Testis (tissue), 3 donors: Measurements from ENCODE around the gene SRR. TPM values are rescaled to one million over a fixed set of nuclear protein-coding genes. Genes with fewer than 3 reads are reported as not detected.

Source experiments
- DNase-seq: peaks from one replicate; pipeline ENCODE4 v3.0.0-alpha.2; 2019
- H3K27ac ChIP-seq, 2 donors: fragments of 200-600 bp; sonication (generic); one replicate each; pipeline ENCODE4 v1.5.1; 2019
- H3K27me3 ChIP-seq: fragments of 200-600 bp; sonication (generic); one replicate; pipeline ENCODE4 v1.5.1; 2019
- H3K36me3 ChIP-seq: fragments of 200-600 bp; sonication (generic); one replicate; pipeline ENCODE4 v1.5.1; 2017; ENCODE audit warnings: low read depth; ENCODE audit errors: missing control alignments
- H3K4me1 ChIP-seq: fragments of 200-600 bp; sonication (generic); one replicate; pipeline ENCODE4 v1.5.1; 2019
- H3K4me3 ChIP-seq, 2 donors: fragments of 200-600 bp; sonication (generic); one replicate each; pipeline ENCODE4 v1.5.1; 2017 to 2019
- H3K9me3 ChIP-seq: fragments of 200-600 bp; sonication (generic); one replicate; pipeline ENCODE4 v1.5.1; 2017
- POLR2A ChIP-seq: fragments of 450-650 bp; IDR thresholded peaks from one replicate; pipeline ENCODE4 v1.6.1; 2017; ENCODE audit warnings: antibody characterized with exemption, mild to moderate bottlenecking, moderate library complexity
- WGBS, 2 donors: methylation state at CpG; one replicate each; pipeline ENCODE4 v1.1.5; 2018; 5-methylcytosine and 5-hydroxymethylcytosine counted together
- intact Hi-C: fragments of 100-400 bp; cut with DNase I; formaldehyde crosslinking; loops from one replicate; pipeline ENCODE4 v1.15.1; 2023; ENCODE audit warnings: low total_unique reads
- polyA plus RNA-seq: library from polyadenylated mRNA; stranded (reverse); fragments of 350-450 nt; fragmentation: Illumina TruSeq; extraction: RNeasy Lipid Tissue Mini Kit (QIAGEN cat#74804); gene quantifications from one replicate; pipeline ENCODE4 v1.2.3, GENCODE V29; 2014; ENCODE audit warnings: low read depth, low replicate concordance; ENCODE audit not compliant: insufficient read depth
- total RNA-seq, 2 donors: library from RNA; depleted of rRNA; stranded (reverse); fragments of >200 nt; gene quantifications; one replicate each; pipeline ENCODE4 v1.2.3, GENCODE V29; 2016
- TF ChIP-seq, protein P1 (sequence below), 3 experiments: fragments of 450-650 bp in 2 of 3; fragments of 200-600 bp in 1 of 3; sonication (generic) in 1 of 3; IDR thresholded peaks; one replicate each; pipeline ENCODE4 v1.5.1; 2016 to 2019; ENCODE audit warnings: antibody characterized with exemption in 3 of 3, mild to moderate bottlenecking in 2 of 3, moderate library complexity in 1 of 3

SRR gene
- total and polyA plus RNA-seq, 3 donors from 2014 or later, result 14.2 to 16.9 (median 16.1) TPM

DNA sequence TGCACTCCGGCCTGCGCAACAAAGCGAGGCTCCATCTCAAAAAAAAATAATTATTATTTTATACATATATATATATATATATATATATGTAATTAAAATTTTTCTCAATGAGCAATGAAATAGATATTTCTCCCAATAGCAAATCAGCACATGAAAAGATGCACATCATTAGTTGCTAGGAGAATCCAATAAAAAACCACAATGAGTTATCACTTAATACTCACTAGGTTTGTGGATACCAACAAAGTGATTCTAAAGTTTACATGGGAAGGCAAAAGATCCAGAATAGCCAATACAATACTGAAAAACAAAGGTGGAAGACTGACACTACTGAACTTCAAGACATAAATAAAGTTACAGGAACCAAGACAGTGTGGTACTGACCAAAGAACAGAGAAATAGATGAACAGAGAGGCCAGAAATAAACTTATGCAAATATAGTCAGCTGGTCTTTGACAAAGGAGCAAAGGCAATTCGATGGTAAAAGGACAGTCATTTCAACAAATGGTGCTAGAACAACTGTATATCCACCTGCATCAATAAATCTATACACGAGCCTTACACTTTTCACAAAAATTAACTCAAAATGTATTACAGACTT, 13.8 kb upstream of the SRR start:
- H3K9me3 ChIP-seq, result no peaks in the 10 kb centered on the region
- H3K4me1 ChIP-seq, result no peaks in the 10 kb centered on the region
- intact Hi-C loops, result no loop called here
- H3K27me3 ChIP-seq, result no peaks in the 10 kb centered on the region
- no peak overlapping the region for H3K27ac ChIP-seq
- H3K4me3 ChIP-seq, result no peak overlapping the region
- 83 to 95% methylated on average over 5 of the region's 5 CpGs for WGBS, 2 donors
- H3K36me3 ChIP-seq, result no peaks in the 10 kb centered on the region
- no peak for DNase-seq
- no peak for TF ChIP-seq POLR2A

DNA sequence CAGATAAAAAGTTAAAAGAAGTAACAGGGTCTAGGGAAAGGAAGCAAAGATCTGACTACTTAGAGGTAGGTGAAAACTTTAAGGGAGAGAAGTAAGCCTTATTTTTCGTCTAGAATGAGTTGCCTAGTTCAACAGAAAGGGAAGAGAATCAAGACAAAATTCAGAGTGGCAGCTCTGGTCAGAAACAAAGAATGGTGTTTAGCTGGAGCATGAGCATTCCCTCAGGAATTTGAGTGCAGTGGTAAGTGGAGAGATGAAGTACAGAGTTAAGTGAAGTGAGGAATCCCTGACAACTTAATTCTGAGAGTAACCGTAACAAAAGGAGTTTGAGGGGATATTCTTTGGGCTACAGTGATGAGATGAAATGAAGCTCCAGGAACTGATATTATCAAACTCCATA, 11.7 kb upstream of the SRR start:
- 82 to 89% methylated on average over 2 of the region's 2 CpGs for WGBS, 2 donors
- H3K36me3 ChIP-seq, result no peaks in the 10 kb centered on the region
- no peaks in the 10 kb centered on the region for H3K4me1 ChIP-seq
- H3K9me3 ChIP-seq, result no peaks in the 10 kb centered on the region
- no peak overlapping the region for H3K4me3 ChIP-seq
- no peak for DNase-seq
- H3K27me3 ChIP-seq, result no peaks in the 10 kb centered on the region
- intact Hi-C loops, result no loop called here
- TF ChIP-seq, protein P1, sequence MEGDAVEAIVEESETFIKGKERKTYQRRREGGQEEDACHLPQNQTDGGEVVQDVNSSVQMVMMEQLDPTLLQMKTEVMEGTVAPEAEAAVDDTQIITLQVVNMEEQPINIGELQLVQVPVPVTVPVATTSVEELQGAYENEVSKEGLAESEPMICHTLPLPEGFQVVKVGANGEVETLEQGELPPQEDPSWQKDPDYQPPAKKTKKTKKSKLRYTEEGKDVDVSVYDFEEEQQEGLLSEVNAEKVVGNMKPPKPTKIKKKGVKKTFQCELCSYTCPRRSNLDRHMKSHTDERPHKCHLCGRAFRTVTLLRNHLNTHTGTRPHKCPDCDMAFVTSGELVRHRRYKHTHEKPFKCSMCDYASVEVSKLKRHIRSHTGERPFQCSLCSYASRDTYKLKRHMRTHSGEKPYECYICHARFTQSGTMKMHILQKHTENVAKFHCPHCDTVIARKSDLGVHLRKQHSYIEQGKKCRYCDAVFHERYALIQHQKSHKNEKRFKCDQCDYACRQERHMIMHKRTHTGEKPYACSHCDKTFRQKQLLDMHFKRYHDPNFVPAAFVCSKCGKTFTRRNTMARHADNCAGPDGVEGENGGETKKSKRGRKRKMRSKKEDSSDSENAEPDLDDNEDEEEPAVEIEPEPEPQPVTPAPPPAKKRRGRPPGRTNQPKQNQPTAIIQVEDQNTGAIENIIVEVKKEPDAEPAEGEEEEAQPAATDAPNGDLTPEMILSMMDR (IDR thresholded peaks at IDR 0.05), result no peak
- no peak for TF ChIP-seq POLR2A
- no peak overlapping the region for H3K27ac ChIP-seq

DNA sequence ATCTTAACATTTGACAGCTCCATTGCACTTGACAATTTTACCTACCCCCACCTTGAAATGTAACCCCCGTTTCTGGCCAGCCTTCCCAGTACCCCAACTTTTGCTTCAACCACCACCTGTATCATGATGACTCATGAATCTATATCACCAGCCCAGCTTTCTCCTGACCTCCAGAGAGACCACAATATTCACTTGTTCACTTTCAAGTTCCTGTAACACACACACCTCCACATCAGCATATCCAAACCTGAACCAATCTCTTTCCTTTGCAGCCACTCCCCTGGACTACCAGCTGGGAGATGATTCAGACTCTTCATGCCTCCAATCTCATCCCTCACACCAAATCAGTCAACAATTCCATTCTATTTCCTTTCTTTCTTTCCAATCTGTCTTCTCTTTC, 8.2 kb upstream of the SRR start:
- H3K4me3 ChIP-seq, result no peak overlapping the region
- 76 to 81% methylated on average over 1 of the region's 1 CpG for WGBS, 2 donors
- H3K27ac ChIP-seq, result no peak overlapping the region
- no peaks in the 10 kb centered on the region for H3K9me3 ChIP-seq
- intact Hi-C loops, result no loop called here
- DNase-seq, result no peak
- H3K27me3 ChIP-seq, result no peaks in the 10 kb centered on the region
- TF ChIP-seq, protein P1 (IDR thresholded peaks at IDR 0.05), result no peak
- no peak for TF ChIP-seq POLR2A
- no peaks in the 10 kb centered on the region for H3K36me3 ChIP-seq
- H3K4me1 ChIP-seq, result no peaks in the 10 kb centered on the region

DNA sequence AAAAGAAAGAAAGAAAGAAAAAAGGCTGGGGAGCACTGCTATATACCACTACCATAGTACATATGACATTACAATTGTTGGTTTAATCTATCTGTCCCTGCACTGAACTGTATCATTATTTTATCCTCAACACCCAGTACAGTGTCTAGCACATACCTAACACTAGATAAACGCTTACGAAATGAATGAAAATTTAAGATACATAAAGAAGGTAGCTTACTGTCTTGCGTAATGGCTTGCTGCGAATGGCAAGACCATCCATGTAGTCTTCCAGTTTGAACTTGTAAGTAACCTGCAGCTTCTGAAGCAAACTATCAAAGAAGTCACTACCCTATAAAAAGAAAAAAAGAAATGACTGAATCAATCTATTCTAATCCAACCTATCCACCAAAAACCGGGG, 6.7 kb upstream of the SRR start:
- intact Hi-C loops, result no loop called here
- 85 to 91% methylated on average over 5 of the region's 5 CpGs for WGBS, 2 donors
- no peak for TF ChIP-seq POLR2A
- TF ChIP-seq, protein P1 (IDR thresholded peaks at IDR 0.05), result no peak

DNA sequence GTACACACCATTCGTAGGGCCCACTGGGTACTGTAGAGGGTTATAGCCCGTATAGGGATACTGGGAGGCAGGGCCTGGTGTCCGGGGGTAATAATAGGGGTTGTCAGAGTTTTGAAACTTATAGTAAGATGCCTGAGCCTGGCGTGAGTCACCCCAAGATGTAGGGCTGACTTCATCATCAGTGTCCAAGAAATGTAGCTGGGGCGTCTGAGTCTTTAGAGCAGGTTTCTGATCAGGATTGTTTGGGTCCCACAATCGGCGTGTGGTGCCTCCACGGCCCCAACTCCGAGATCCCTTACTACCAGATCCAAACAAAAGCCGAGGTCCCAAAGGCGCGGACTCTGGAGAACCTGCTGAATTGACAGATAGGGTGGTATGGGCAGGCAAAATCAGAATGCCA, 4.6 kb upstream of the SRR start:
- WGBS, 2 donors, result 93 to 100% methylated on average over 5 to 12 of the region's 12 CpGs
- H3K4me1 ChIP-seq, result peaks cover 8% of the 10 kb centered on the region

More for the DNA sequence above, 6.7 kb upstream of the SRR start:
- Histone ChIP-seq H3K36me3 (no peaks in the 10 kb centered on the region), H3K27ac (no peak overlapping the region), H3K4me1 (peaks cover 2% of the 10 kb centered on the region), H3K27me3 (no peaks in the 10 kb centered on the region), H3K9me3 (no peaks in the 10 kb centered on the region), H3K4me3 (no peak overlapping the region)
- no peak for DNase-seq

More for the DNA sequence above, 4.6 kb upstream of the SRR start:
- DNase-seq, result no peak
- H3K9me3 ChIP-seq, result no peaks in the 10 kb centered on the region
- H3K27me3 ChIP-seq, result no peaks in the 10 kb centered on the region
- no peak overlapping the region for H3K4me3 ChIP-seq
- H3K36me3 ChIP-seq, result no peaks in the 10 kb centered on the region
- no peak for TF ChIP-seq POLR2A
- TF ChIP-seq, protein P1 (IDR thresholded peaks at IDR 0.05), result no peak
- no peak overlapping the region for H3K27ac ChIP-seq
- intact Hi-C loops, result no loop called here
